K562 (cell line): ENCODE measurements around the gene CLCN2. TPM values are rescaled to one million over a fixed set of nuclear protein-coding genes. Genes with fewer than 3 reads are reported as not detected.

Source experiments
- ARHGAP35 ChIP-seq: fragments of 450-650 bp; IDR thresholded peaks from 2 replicates; pipeline ENCODE4 v1.6.1; 2018; ENCODE audit not compliant: partially characterized antibody
- CXXC5 ChIP-seq: fragments of 250-450 bp; sonication (Bioruptor Pico); IDR thresholded peaks from 2 replicates; pipeline ENCODE4 v1.8.0; 2022; ENCODE audit warnings: inconsistent platforms, mild to moderate bottlenecking, moderate library complexity
- GATA2 ChIP-seq: sonication (generic); formaldehyde crosslinking; IDR thresholded peaks from 2 replicates; pipeline ENCODE4 v1.4.0; 2020; ENCODE audit warnings: mild to moderate bottlenecking, missing genetic modification reagents
- KLF16 ChIP-seq: IDR thresholded peaks from 2 replicates; pipeline ENCODE4 v1.6.1; 2016; ENCODE audit warnings: antibody characterized with exemption
- MXD1 ChIP-seq: fragments of 250-450 bp; sonication (Bioruptor Pico); IDR thresholded peaks from 2 replicates; pipeline ENCODE4 v1.8.0; 2021; ENCODE audit warnings: borderline replicate concordance, mild to moderate bottlenecking, moderate library complexity; ENCODE audit not compliant: poor library complexity, severe bottlenecking
- NFATC3 ChIP-seq: fragments of 450-650 bp; IDR thresholded peaks from 2 replicates; pipeline ENCODE4 v1.6.1; 2017; ENCODE audit warnings: mild to moderate bottlenecking
- NONO ChIP-seq, 2 experiments: fragments of 200-400 bp in 1 of 2; fragments of 450-650 bp in 1 of 2; formaldehyde crosslinking in 1 of 2; IDR thresholded peaks; 2 replicates each; pipeline ENCODE4 v1.6.1; 2017; ENCODE audit warnings: low read depth in 2 of 2, mild to moderate bottlenecking in 2 of 2, moderate library complexity in 2 of 2, low read length in 1 of 2
- NUFIP1 ChIP-seq: fragments of 450-650 bp; IDR thresholded peaks from 2 replicates; pipeline ENCODE4 v1.6.1; 2018; ENCODE audit not compliant: partially characterized antibody
- PHB2 ChIP-seq: fragments of 450-650 bp; IDR thresholded peaks from 2 replicates; pipeline ENCODE4 v1.6.1; 2017; ENCODE audit warnings: low read depth
- PTBP1 ChIP-seq: fragments of 200-400 bp; formaldehyde crosslinking; IDR thresholded peaks from 2 replicates; pipeline ENCODE4 v1.6.1; 2017; ENCODE audit warnings: low read depth, low read length
- RAD21 ChIP-seq, 2 experiments: fragments of 250-450 bp in 1 of 2; fragments of 450-650 bp in 1 of 2; sonication (Bioruptor Pico) in 1 of 2; formaldehyde crosslinking in 1 of 2; IDR thresholded peaks in 1 of 2; conservative IDR thresholded peaks in 1 of 2; 2 replicates each; pipeline versions ENCODE4 v1.4.0 to v1.8.0; 2020 to 2022; ENCODE audit warnings: mild to moderate bottlenecking in 2 of 2, moderate library complexity in 1 of 2
- RBFOX2 ChIP-seq: fragments of 200-400 bp; formaldehyde crosslinking; IDR thresholded peaks from 2 replicates; pipeline ENCODE4 v1.6.1; 2017; ENCODE audit warnings: low read depth, mild to moderate bottlenecking, low read length, moderate library complexity
- SIN3B ChIP-seq: fragments of 450-650 bp; IDR thresholded peaks from 2 replicates; pipeline ENCODE4 v1.6.1; 2017; ENCODE audit warnings: low read depth, mild to moderate bottlenecking, moderate library complexity
- THAP12 ChIP-seq: fragments of 250-450 bp; sonication (Bioruptor Pico); IDR thresholded peaks from 2 replicates; pipeline ENCODE4 v1.9.0; 2021; ENCODE audit warnings: mild to moderate bottlenecking, inconsistent platforms
- TOE1 ChIP-seq, 2 experiments: fragments of 450-650 bp in 1 of 2; sonication (generic) in 1 of 2; formaldehyde crosslinking in 1 of 2; IDR thresholded peaks; 2 replicates each; pipeline versions ENCODE4 v1.7.1 to v1.8.0; 2016 to 2022; ENCODE audit warnings: borderline replicate concordance in 2 of 2, mild to moderate bottlenecking in 2 of 2, antibody characterized with exemption in 1 of 2, inconsistent platforms in 1 of 2, low read depth in 1 of 2, missing genetic modification reagents in 1 of 2, moderate library complexity in 1 of 2
- ZNF263 ChIP-seq: sonication (generic); formaldehyde crosslinking; IDR thresholded peaks from 2 replicates; pipeline ENCODE4 v1.8.0; 2022; ENCODE audit warnings: mild to moderate bottlenecking, missing genetic modification reagents, borderline replicate concordance
- ZNF277 ChIP-seq: fragments of 250-450 bp; sonication (Bioruptor Pico); IDR thresholded peaks from 2 replicates; pipeline ENCODE4 v1.8.0; 2022; ENCODE audit warnings: inconsistent platforms, mild to moderate bottlenecking, moderate library complexity, borderline replicate concordance
- ZNF77 ChIP-seq: fragments of 250-450 bp; sonication (Bioruptor Pico); IDR thresholded peaks from 2 replicates; pipeline ENCODE4 v1.5.0; 2020
- polyA plus RNA-seq, 8 experiments: library from polyadenylated mRNA; depleted of rRNA in 4 of 8; stranded (reverse) in 5 of 8; unstranded in 3 of 8; fragments of >200 nt; fragmentation: Nextera tagmentation in 2 of 8; fragmentation: Illumina TruSeq in 1 of 8; extraction: Ambion mirVana in 2 of 8; extraction: Trizol in 1 of 8; gene quantifications; 2 replicates each; pipeline versions ENCODE4 v1.2.1 to v1.2.3, GENCODE V29; 2011 to 2014; ENCODE audit warnings: inconsistent platforms in 1 of 8, missing spikeins in 1 of 8
- total RNA-seq, 7 experiments: library from RNA; depleted of rRNA in 6 of 7; stranded (reverse); fragments of >200 nt in 6 of 7; fragmentation: Illumina TruSeq in 2 of 7; extraction: Trizol in 2 of 7; gene quantifications; 2 replicates each; pipeline versions ENCODE4 v1.2.1 to v1.2.3, GENCODE V29; 2011 to 2021; ENCODE audit warnings: low replicate concordance in 1 of 7
- TF ChIP-seq, protein P1 (sequence below): fragments of 450-650 bp; IDR thresholded peaks from 2 replicates; pipeline ENCODE4 v1.6.1; 2016; ENCODE audit warnings: antibody characterized with exemption
- TF ChIP-seq, protein P2 (sequence below): sonication (generic); formaldehyde crosslinking; IDR thresholded peaks from 2 replicates; pipeline ENCODE4 v1.8.0; 2023; ENCODE audit warnings: mild to moderate bottlenecking, missing genetic modification reagents

The CLCN2 gene
- total and polyA plus RNA-seq, 9 of the 15 experiments (the other 6 are each of a cell fraction or from before 2014, with no cell fraction given), result 0.10 to 14.0 (median 6.9) TPM

GRCh38 chr3:184361532-184361931 lies at the start of gene CLCN2, which contains the start of gene POLR2H (continued):
- TF ChIP-seq, protein P1, sequence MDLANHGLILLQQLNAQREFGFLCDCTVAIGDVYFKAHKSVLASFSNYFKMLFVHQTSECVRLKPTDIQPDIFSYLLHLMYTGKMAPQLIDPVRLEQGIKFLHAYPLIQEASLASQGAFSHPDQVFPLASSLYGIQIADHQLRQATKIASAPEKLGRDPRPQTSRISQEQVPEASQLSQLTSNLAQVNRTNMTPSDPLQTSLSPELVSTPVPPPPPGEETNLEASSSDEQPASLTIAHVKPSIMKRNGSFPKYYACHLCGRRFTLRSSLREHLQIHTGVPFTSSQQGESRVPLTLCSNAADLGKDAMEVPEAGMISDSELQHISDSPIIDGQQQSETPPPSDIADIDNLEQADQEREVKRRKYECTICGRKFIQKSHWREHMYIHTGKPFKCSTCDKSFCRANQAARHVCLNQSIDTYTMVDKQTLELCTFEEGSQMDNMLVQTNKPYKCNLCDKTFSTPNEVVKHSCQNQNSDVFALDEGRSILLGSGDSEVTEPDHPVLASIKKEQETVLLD, result no peak
- peak; percentile 72 for TF ChIP-seq RBFOX2
- no peak for TF ChIP-seq PHB2
- peak; percentile 34; the same call in 1 of the 2 replicates for TF ChIP-seq SIN3B
- TF ChIP-seq GATA2 (CRISPR knock-in tag), result no peak
- TF ChIP-seq ZNF277 (CRISPR knock-in tag), result no peak
- TF ChIP-seq NONO (IDR thresholded peaks at IDR 0.05; ENCODE audit: low read depth in 2 of 2, low read length in 1 of 2), result peak in 1 of 2 experiments; percentile 79; a peak in 1 of 4 replicates
- TF ChIP-seq NFATC3, result no peak
- TF ChIP-seq THAP12 (CRISPR knock-in tag), result peak; percentile 21; the same call in 1 of the 2 replicates
- no peak for TF ChIP-seq ARHGAP35
- no peak for TF ChIP-seq ZNF263
- TF ChIP-seq KLF16, result no peak
- peak; percentile 41 for TF ChIP-seq MXD1
- TF ChIP-seq CXXC5 (CRISPR knock-in tag), result peak; percentile 69
- TF ChIP-seq ZNF77 (CRISPR knock-in tag), result no peak
- TF ChIP-seq RAD21 (CRISPR knock-in tag; conservative IDR thresholded peaks at IDR 0.05 in 1 of 2, IDR thresholded peaks at IDR 0.05 in 1 of 2), result no peak; a peak in 1 of 4 replicates
- TF ChIP-seq NUFIP1, result no peak
- TF ChIP-seq PTBP1, result no peak
- TF ChIP-seq, protein P2, sequence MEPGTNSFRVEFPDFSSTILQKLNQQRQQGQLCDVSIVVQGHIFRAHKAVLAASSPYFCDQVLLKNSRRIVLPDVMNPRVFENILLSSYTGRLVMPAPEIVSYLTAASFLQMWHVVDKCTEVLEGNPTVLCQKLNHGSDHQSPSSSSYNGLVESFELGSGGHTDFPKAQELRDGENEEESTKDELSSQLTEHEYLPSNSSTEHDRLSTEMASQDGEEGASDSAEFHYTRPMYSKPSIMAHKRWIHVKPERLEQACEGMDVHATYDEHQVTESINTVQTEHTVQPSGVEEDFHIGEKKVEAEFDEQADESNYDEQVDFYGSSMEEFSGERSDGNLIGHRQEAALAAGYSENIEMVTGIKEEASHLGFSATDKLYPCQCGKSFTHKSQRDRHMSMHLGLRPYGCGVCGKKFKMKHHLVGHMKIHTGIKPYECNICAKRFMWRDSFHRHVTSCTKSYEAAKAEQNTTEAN (CRISPR knock-in tag), result no peak
- TF ChIP-seq TOE1 (IDR thresholded peaks at IDR 0.05; ENCODE audit: borderline replicate concordance), result no peak
- no peak for TF ChIP-seq TOE1 (CRISPR knock-in tag; IDR thresholded peaks at IDR 0.05; ENCODE audit: borderline replicate concordance, low read depth)
